Left ventricle myocardium superior (tissue), 1 donor: ENCODE data around the gene RASSF5. TPM values are rescaled to one million over a fixed set of nuclear protein-coding genes. Genes with fewer than 3 reads are reported as not detected.

Experiments
- ATAC-seq: fragments of 200-7000 bp; cut with Tn5 transposase; one replicate; pipeline ENCODE4 v1.9.1; 2020; ENCODE audit warnings: mild to moderate bottlenecking, moderate library complexity
- DNase-seq: peaks from one replicate; pipeline ENCODE4 v3.0.0-alpha.2; 2020
- intact Hi-C: fragments of 100-400 bp; cut with micrococcal nuclease; formaldehyde crosslinking; loops from one replicate; pipeline ENCODE4 v1.11.0; 2022
- total RNA-seq: library from RNA; stranded (reverse); fragmentation: NEBNext Ultra II Directional; extraction: Animal tissue kit (Norgen Biotek cat#: 25700); gene quantifications from one replicate; pipeline ENCODE4 v1.2.1, GENCODE V29; 2021
- donor health status: DM: no; HTN: yes; CAD: no; lungs with severe emphysema.

The RASSF5 gene
- total RNA-seq, 1 donor from 2014 or later, result 4.2 TPM

- no peak for ATAC-seq
- intact Hi-C loops, result no loop called here
- DNase-seq, result no peak
Observed at GRCh38 chr1:206492589-206492988, 14.7 kb upstream of the RASSF5 start.

GRCh38 chr1:206493279-206493678, 14.1 kb upstream of the RASSF5 start:
- intact Hi-C loops, result no loop called here
- no peak for ATAC-seq

GRCh38 chr1:206495011-206495461, 12.3 kb upstream of the RASSF5 start:
- DNase-seq (no peak), ATAC-seq (no peak)
- intact Hi-C loops, result no loop called here

More at GRCh38 chr1:206493279-206493678, 14.1 kb upstream of the RASSF5 start:
- no peak for DNase-seq

- intact Hi-C loops, result no loop called here
- ATAC-seq, result peak; percentile 44
- DNase-seq, result no peak
Observed at GRCh38 chr1:206495493-206496046, 11.8 kb upstream of the RASSF5 start.

GRCh38 chr1:206496131-206496793, 11.1 kb upstream of the RASSF5 start:
- DNase-seq (peak; percentile 56), ATAC-seq (peak; percentile 28)
- intact Hi-C loops, result no loop called here

- DNase-seq (no peak), ATAC-seq (no peak)
- intact Hi-C loops, result no loop called here
Observed at GRCh38 chr1:206497363-206497762, 10.0 kb upstream of the RASSF5 start.

GRCh38 chr1:206497774-206498173, 9.6 kb upstream of the RASSF5 start:
- no peak for ATAC-seq
- no peak for DNase-seq
- intact Hi-C loops, result no loop called here

- intact Hi-C loops, result no loop called here
- DNase-seq (no peak), ATAC-seq (no peak)
Observed at GRCh38 chr1:206498685-206499084, 8.6 kb upstream of the RASSF5 start.

GRCh38 chr1:206500046-206500445, 7.3 kb upstream of the RASSF5 start:
- intact Hi-C loops, result no loop called here
- DNase-seq, result no peak

GRCh38 chr1:206501881-206502280, 5.5 kb upstream of the RASSF5 start:
- ATAC-seq, result no peak
- intact Hi-C loops, result no loop called here
- DNase-seq, result no peak

More at GRCh38 chr1:206500046-206500445, 7.3 kb upstream of the RASSF5 start:
- no peak for ATAC-seq

- intact Hi-C loops, result no loop called here
- ATAC-seq (no peak), DNase-seq (no peak)
Observed at GRCh38 chr1:206502403-206502802, 4.9 kb upstream of the RASSF5 start.

- intact Hi-C loops, result no loop called here
- no peak for ATAC-seq
- DNase-seq, result no peak
Observed at GRCh38 chr1:206502812-206503211, 4.5 kb upstream of the RASSF5 start.

- intact Hi-C loops, result no loop called here
- peak; percentile 44 for ATAC-seq
- DNase-seq, result peak; percentile 39
Observed at GRCh38 chr1:206503591-206504362, 3.6 kb upstream of the RASSF5 start.

- DNase-seq (no peak), ATAC-seq (no peak)
- intact Hi-C loops, result no loop called here
Observed at GRCh38 chr1:206504363-206504713, 3.0 kb upstream of the RASSF5 start.

GRCh38 chr1:206505702-206506355, 1.5 kb upstream of the RASSF5 start:
- intact Hi-C loops, result no loop called here
- no peak for DNase-seq
- no peak for ATAC-seq

- peak; percentile 44 for DNase-seq
- intact Hi-C loops, result no loop called here
Observed at GRCh38 chr1:206506405-206507283, 687 bp upstream of the RASSF5 start.

GRCh38 chr1:206508130-206508889, 979 bp downstream of the RASSF5 start:
- DNase-seq, result no peak
- intact Hi-C loops, result no loop called here
- no peak for ATAC-seq

More at GRCh38 chr1:206506405-206507283, 687 bp upstream of the RASSF5 start:
- peak; percentile 34 for ATAC-seq

GRCh38 chr1:206508956-206509355, 1.6 kb downstream of the RASSF5 start:
- intact Hi-C loops, result no loop called here

More at GRCh38 chr1:206508956-206509355, 1.6 kb downstream of the RASSF5 start:
- ATAC-seq (peak; percentile 7), DNase-seq (no peak)
